Measurements from ENCODE around the gene ZNF521. TPM values are rescaled to one million over a fixed set of nuclear protein-coding genes. Genes with fewer than 3 reads are reported as not detected.

Gene ZNF521
- total and polyA plus RNA-seq, 10 of the 15 experiments (the other 5 are each of a cell fraction or from before 2014, with no cell fraction given) = 0.02 to 0.05 (median 0.04) TPM; not detected in 6

GRCh38 chr18:25392192-25392591, 40.2 kb upstream of the ZNF521 start:
- Histone ChIP-seq H3K4me1 (ENCODE audit: control insufficient read depth, insufficient read depth, low read length) (no peaks in the 10 kb centered on the region), H3K79me2 (ENCODE audit: control insufficient read depth, insufficient read depth, low read length) (no peaks in the 10 kb centered on the region), H3K9ac (ENCODE audit: control insufficient read depth, insufficient read depth, low read length) (no peak overlapping the region), H3K27ac (ENCODE audit: control insufficient read depth, insufficient read depth) (no peak overlapping the region), H3K4me3 (no peak overlapping the region), H3K36me3 (ENCODE audit: control insufficient read depth in 2 of 2, insufficient read depth in 2 of 2, low read length in 1 of 2) (no peaks in the 10 kb centered on the region), H3K9me3 (replicated peaks; ENCODE audit: control insufficient read depth, insufficient read depth, low read length) (no peaks in the 10 kb centered on the region), H4K20me1 (ENCODE audit: control insufficient read depth, insufficient read depth) (no peaks in the 10 kb centered on the region), H3K4me2 (ENCODE audit: control insufficient read depth, insufficient read depth) (no peak overlapping the region), H3K27me3 (replicated peaks in 1 of 2; ENCODE audit: control insufficient read depth in 2 of 2, insufficient read depth in 2 of 2, low read length in 1 of 2) (no peaks in the 10 kb centered on the region; a peak in 1 of 4 replicates), H2AFZ (ENCODE audit: control insufficient read depth, low read depth, low read length) (no peak overlapping the region)
- no peak for DNase-seq (ENCODE audit: low read depth, low spot score)
- ChIA-PET SMC1A (ENCODE audit: uncharacterized antibody, unreplicated experiment) (no interaction called here), RAD21 (ENCODE audit: unreplicated experiment) (no interaction called here), POLR2A (no interaction called here), CTCF (no interaction called here)
- ATAC-seq = no peak
- intact Hi-C loops (cut with micrococcal nuclease; ENCODE audit: unreplicated experiment) (no loop called here), in situ Hi-C loops (cut with MboI) (no loop called here)
- no peak for TF ChIP-seq RB1 (IDR thresholded peaks at IDR 0.05; ENCODE audit: borderline replicate concordance)
- TF ChIP-seq MXI1 (IDR thresholded peaks at IDR 0.05; ENCODE audit: low read depth, low read length) = no peak
- no peak for TF ChIP-seq KLF5 (IDR thresholded peaks at IDR 0.05; ENCODE audit: partially characterized antibody)
- TF ChIP-seq TARDBP (IDR thresholded peaks at IDR 0.05; ENCODE audit: borderline replicate concordance) = no peak
- no peak for TF ChIP-seq IKZF1 (conservative IDR thresholded peaks at IDR 0.05)
- TF ChIP-seq, protein P1, sequence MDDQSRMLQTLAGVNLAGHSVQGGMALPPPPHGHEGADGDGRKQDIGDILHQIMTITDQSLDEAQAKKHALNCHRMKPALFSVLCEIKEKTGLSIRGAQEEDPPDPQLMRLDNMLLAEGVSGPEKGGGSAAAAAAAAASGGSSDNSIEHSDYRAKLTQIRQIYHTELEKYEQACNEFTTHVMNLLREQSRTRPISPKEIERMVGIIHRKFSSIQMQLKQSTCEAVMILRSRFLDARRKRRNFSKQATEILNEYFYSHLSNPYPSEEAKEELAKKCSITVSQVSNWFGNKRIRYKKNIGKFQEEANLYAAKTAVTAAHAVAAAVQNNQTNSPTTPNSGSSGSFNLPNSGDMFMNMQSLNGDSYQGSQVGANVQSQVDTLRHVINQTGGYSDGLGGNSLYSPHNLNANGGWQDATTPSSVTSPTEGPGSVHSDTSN (IDR thresholded peaks at IDR 0.05; ENCODE audit: insufficient replicate concordance, low read depth, low read length) = no peak
- TF ChIP-seq NFXL1 (IDR thresholded peaks at IDR 0.05; ENCODE audit: borderline replicate concordance) = no peak
- TF ChIP-seq, protein P2, sequence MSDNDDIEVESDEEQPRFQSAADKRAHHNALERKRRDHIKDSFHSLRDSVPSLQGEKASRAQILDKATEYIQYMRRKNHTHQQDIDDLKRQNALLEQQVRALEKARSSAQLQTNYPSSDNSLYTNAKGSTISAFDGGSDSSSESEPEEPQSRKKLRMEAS (IDR thresholded peaks at IDR 0.05; ENCODE audit: low read depth, low read length) = no peak
- no peak for TF ChIP-seq SIX5 (IDR thresholded peaks at IDR 0.05; ENCODE audit: low read depth, low read length, severe bottlenecking)
- FAIRE-seq = no peak
- no TSS peak for BruUV-seq (replicated peaks)
